SK-N-SH (cell line): ENCODE results near the gene LONRF3. TPM values are rescaled to one million over a fixed set of nuclear protein-coding genes. Genes with fewer than 3 reads are reported as not detected.

Experiments
- CTCF ChIA-PET: fragments of 300-600, 350-600 bp; formaldehyde crosslinking; extraction: SDS; loops from one replicate; lab custom pipeline; 2021; lab: Yijun Ruan, JAX
- POLR2A ChIA-PET: fragments of 350-600 bp; sonication (Branson Sonifier 250); formaldehyde crosslinking; extraction: SDS; loops from one replicate; lab custom pipeline; 2020; ENCODE audit warnings: antibody characterized with exemption, inconsistent platforms; lab: Yijun Ruan, JAX
- DNase-seq: peaks from one replicate; pipeline ENCODE4 v3.0.0; 2012
- H2AFZ ChIP-seq: fragments of 200-600 bp; sonication (generic); 2 replicates; pipeline ENCODE4 v1.8.1; 2016; ENCODE audit warnings: antibody characterized with exemption, mild to moderate bottlenecking, low read depth
- H3F3A ChIP-seq: fragments of 200-600 bp; sonication (generic); replicated peaks from 2 replicates; pipeline ENCODE3; 2016; ENCODE audit warnings: antibody characterized with exemption, mild to moderate bottlenecking; ENCODE audit not compliant: insufficient read depth
- H3K27ac ChIP-seq, 2 experiments: fragments of 200-500 bp in 1 of 2; fragments of 200-600 bp in 1 of 2; sonication (Bioruptor generic) in 1 of 2; sonication (generic), shearing (Covaris generic) in 1 of 2; 2 replicates each; pipeline versions ENCODE4 v1.5.1 to v1.6.1; 2014 to 2016; ENCODE audit warnings: low read depth in 2 of 2, inconsistent platforms in 1 of 2, low read length in 1 of 2, mild to moderate bottlenecking in 1 of 2, mixed read lengths in 1 of 2
- H3K27me3 ChIP-seq: fragments of 200-600 bp; sonication (generic), shearing (Covaris generic); 2 replicates; pipeline ENCODE4 v1.6.1; 2016; ENCODE audit warnings: mixed run types; ENCODE audit not compliant: insufficient read depth
- H3K36me3 ChIP-seq, 2 experiments: fragments of 200-500 bp in 1 of 2; fragments of 200-600 bp in 1 of 2; sonication (Bioruptor generic) in 1 of 2; sonication (generic) in 1 of 2; replicated peaks in 1 of 2; 2 replicates each; pipeline versions ENCODE3 to v1.5.1; 2014 to 2016; ENCODE audit warnings: low read length in 1 of 2, mild to moderate bottlenecking in 1 of 2; ENCODE audit not compliant: insufficient read depth in 2 of 2, control insufficient read depth in 1 of 2
- H3K4me1 ChIP-seq, 2 experiments: fragments of 200-500 bp in 1 of 2; fragments of 200-600 bp in 1 of 2; sonication (Bioruptor generic) in 1 of 2; sonication (generic), shearing (Covaris generic) in 1 of 2; 2 replicates each; pipeline versions ENCODE4 v1.5.1 to v1.6.1; 2014 to 2016; ENCODE audit warnings: low read depth in 1 of 2, low read length in 1 of 2, mixed run types in 1 of 2; ENCODE audit not compliant: insufficient read depth in 2 of 2, control insufficient read depth in 1 of 2
- H3K4me2 ChIP-seq: fragments of 200-600 bp; sonication (generic), shearing (Covaris generic); 2 replicates; pipeline ENCODE4 v1.6.1; 2017; ENCODE audit warnings: mixed run types
- H3K4me3 ChIP-seq, 2 experiments: fragments of 200-500 bp in 1 of 2; fragments of 200-600 bp in 1 of 2; sonication (Bioruptor generic) in 1 of 2; sonication (generic), shearing (Covaris generic) in 1 of 2; 2 replicates each; pipeline versions ENCODE4 v1.5.1 to v1.8.1; 2014 to 2016; ENCODE audit warnings: low read depth in 2 of 2, inconsistent platforms in 1 of 2, low read length in 1 of 2, mild to moderate bottlenecking in 1 of 2, mixed read lengths in 1 of 2, moderate library complexity in 1 of 2
- H3K79me2 ChIP-seq: fragments of 200-600 bp; sonication (generic); 2 replicates; pipeline ENCODE4 v1.8.1; 2017; ENCODE audit warnings: mild to moderate bottlenecking; ENCODE audit not compliant: insufficient read depth
- H3K9ac ChIP-seq: fragments of 200-600 bp; sonication (generic); 2 replicates; pipeline ENCODE4 v1.6.1; 2017; ENCODE audit warnings: mixed run types
- H3K9me2 ChIP-seq: fragments of 200-600 bp; sonication (generic); 2 replicates; pipeline ENCODE4 v1.6.1; 2017; ENCODE audit warnings: mixed run types
- H3K9me3 ChIP-seq: fragments of 200-600 bp; sonication (generic); 2 replicates; pipeline ENCODE4 v1.6.1; 2017; ENCODE audit warnings: mixed run types, mild to moderate bottlenecking, moderate library complexity
- H4K20me1 ChIP-seq: fragments of 200-600 bp; sonication (generic); 2 replicates; pipeline ENCODE4 v1.6.1; 2017; ENCODE audit warnings: mild to moderate bottlenecking, mixed run types; ENCODE audit not compliant: insufficient read depth
- CHD2 ChIP-seq: fragments of 150-350 bp; IDR thresholded peaks from 2 replicates; pipeline ENCODE4 v1.6.1; 2018; ENCODE audit warnings: low read length; ENCODE audit not compliant: partially characterized antibody
- ELF1 ChIP-seq: IDR thresholded peaks from 2 replicates; pipeline ENCODE4 v1.4.0; 2012
- EP300 ChIP-seq, 2 experiments: IDR thresholded peaks; 2 replicates each; pipeline versions ENCODE4 v1.4.0 to v1.6.1; 2012; ENCODE audit warnings: borderline replicate concordance in 1 of 2, low read depth in 1 of 2, low read length in 1 of 2
- FOSL2 ChIP-seq: IDR thresholded peaks from 2 replicates; pipeline ENCODE4 v1.4.0; 2012; ENCODE audit warnings: low read depth, mild to moderate bottlenecking, moderate library complexity, borderline replicate concordance
- FOXJ3 ChIP-seq: sonication (generic); formaldehyde crosslinking; IDR thresholded peaks from 2 replicates; pipeline ENCODE4 v1.5.1; 2020; ENCODE audit warnings: mild to moderate bottlenecking, missing genetic modification reagents
- FOXM1 ChIP-seq: IDR thresholded peaks from 2 replicates; pipeline ENCODE4 v1.4.0; 2012; ENCODE audit warnings: low read depth, mild to moderate bottlenecking
- IRF3 ChIP-seq: fragments of 150-350 bp; IDR thresholded peaks from 2 replicates; pipeline ENCODE4 v1.6.1; 2016; ENCODE audit warnings: mild to moderate bottlenecking, low read depth, low read length
- JUND ChIP-seq: IDR thresholded peaks from 2 replicates; pipeline ENCODE4 v1.4.0; 2012
- MAX ChIP-seq: IDR thresholded peaks from 2 replicates; pipeline ENCODE4 v1.4.0; 2012; ENCODE audit warnings: low read depth
- MEF2A ChIP-seq: IDR thresholded peaks from 2 replicates; pipeline ENCODE4 v1.4.0; 2012; ENCODE audit warnings: low read depth, borderline replicate concordance
- NRF1 ChIP-seq: IDR thresholded peaks from 2 replicates; pipeline ENCODE4 v1.6.1; 2012; ENCODE audit warnings: low read depth, mild to moderate bottlenecking, low read length
- PBX3 ChIP-seq: IDR thresholded peaks from 2 replicates; pipeline ENCODE4; 2012
- RAD21 ChIP-seq: IDR thresholded peaks from 2 replicates; pipeline ENCODE4 v1.6.1; 2012; ENCODE audit warnings: mild to moderate bottlenecking, low read length
- RCOR1 ChIP-seq: fragments of 150-350 bp; IDR thresholded peaks from 2 replicates; pipeline ENCODE4 v1.6.1; 2017; ENCODE audit warnings: antibody characterized with exemption, low read length
- SIN3A ChIP-seq: IDR thresholded peaks from 2 replicates; pipeline ENCODE4 v1.6.1; 2012; ENCODE audit warnings: low read depth, mild to moderate bottlenecking, low read length, moderate library complexity, borderline replicate concordance
- TAF1 ChIP-seq: IDR thresholded peaks from 2 replicates; pipeline ENCODE4 v1.6.1; 2012; ENCODE audit warnings: low read depth, mild to moderate bottlenecking, low read length, moderate library complexity, borderline replicate concordance
- USF1 ChIP-seq: IDR thresholded peaks from 2 replicates; pipeline ENCODE4 v1.4.0; 2012; ENCODE audit warnings: low read depth, borderline replicate concordance
- WGBS: methylation state at CpG from one replicate; pipeline ENCODE4 v1.1.6; 2017; ENCODE audit warnings: low lambda C conversion rate; 5-methylcytosine and 5-hydroxymethylcytosine counted together
- polyA plus RNA-seq, 3 experiments: library from polyadenylated mRNA; depleted of rRNA; stranded (reverse); fragments of >200 nt; gene quantifications; 2 replicates each; pipeline ENCODE4 v1.2.3, GENCODE V29; 2012

LONRF3 gene
- polyA plus RNA-seq, 1 of the 3 experiments (the other 2 are of a cell fraction): 0.07 TPM

GRCh38 chrX:119041175-119041574 lies 66.8 kb downstream of the LONRF3 start (continued):
- TF ChIP-seq PBX3 (0 out of 2 replicates have a peak, but pooled peaks have one; percentile 20), CHD2 (no peak), JUND (peak; percentile 83), MAX (0 out of 2 replicates have a peak, but pooled peaks have one; percentile 10), EP300 (IDR thresholded peaks at IDR 0.05; ENCODE audit: borderline replicate concordance in 1 of 2, low read depth in 1 of 2, low read length in 1 of 2) (peak in 1 of 2 experiments; percentile 48; a peak in 1 of 4 replicates), RCOR1 (no peak), MEF2A (no peak), USF1 (no peak), TAF1 (no peak), RAD21 (no peak), IRF3 (no peak), FOSL2 (peak; percentile 92), NRF1 (no peak), ELF1 (peak; percentile 25; the same call in 1 of the 2 replicates), FOXJ3 (CRISPR knock-in tag) (no peak)

- H3K79me2 ChIP-seq: no peaks in the 10 kb centered on the region
- no peaks in the 10 kb centered on the region for H3K9me2 ChIP-seq
- no peak for DNase-seq
- H3F3A ChIP-seq: no peaks in the 10 kb centered on the region
- no peak overlapping the region for H2AFZ ChIP-seq
- no peak overlapping the region for H3K4me3 ChIP-seq
- no peaks in the 10 kb centered on the region; the same call in 1 of the 2 replicates for H3K27me3 ChIP-seq
- H4K20me1 ChIP-seq: no peaks in the 10 kb centered on the region
- 34% methylated on average over 3 of the region's 3 CpGs for WGBS
- no peak overlapping the region for H3K4me2 ChIP-seq
- no peak for TF ChIP-seq FOXM1
- no peak for TF ChIP-seq MAX
- TF ChIP-seq SIN3A: no peak
- TF ChIP-seq USF1: no peak
- no peak for TF ChIP-seq ELF1
- H3K36me3 ChIP-seq: no peaks in the 10 kb centered on the region
- no peaks in the 10 kb centered on the region for H3K9me3 ChIP-seq
- 0 out of 4 replicates have a peak, but pooled peaks cover 0 to 7% of the 10 kb centered on the region in 2 experiments for H3K4me1 ChIP-seq
- peak overlapping the region in 1 of 2 experiments; percentile 80; a peak in 1 of 4 replicates for H3K27ac ChIP-seq
- ChIA-PET POLR2A (no interaction called here), CTCF (no interaction called here)
- no peak overlapping the region for H3K9ac ChIP-seq
Observed at GRCh38 chrX:119042040-119042439, 67.6 kb downstream of the LONRF3 start.
